Measurements from ENCODE around the gene VTI1A.

DNA sequence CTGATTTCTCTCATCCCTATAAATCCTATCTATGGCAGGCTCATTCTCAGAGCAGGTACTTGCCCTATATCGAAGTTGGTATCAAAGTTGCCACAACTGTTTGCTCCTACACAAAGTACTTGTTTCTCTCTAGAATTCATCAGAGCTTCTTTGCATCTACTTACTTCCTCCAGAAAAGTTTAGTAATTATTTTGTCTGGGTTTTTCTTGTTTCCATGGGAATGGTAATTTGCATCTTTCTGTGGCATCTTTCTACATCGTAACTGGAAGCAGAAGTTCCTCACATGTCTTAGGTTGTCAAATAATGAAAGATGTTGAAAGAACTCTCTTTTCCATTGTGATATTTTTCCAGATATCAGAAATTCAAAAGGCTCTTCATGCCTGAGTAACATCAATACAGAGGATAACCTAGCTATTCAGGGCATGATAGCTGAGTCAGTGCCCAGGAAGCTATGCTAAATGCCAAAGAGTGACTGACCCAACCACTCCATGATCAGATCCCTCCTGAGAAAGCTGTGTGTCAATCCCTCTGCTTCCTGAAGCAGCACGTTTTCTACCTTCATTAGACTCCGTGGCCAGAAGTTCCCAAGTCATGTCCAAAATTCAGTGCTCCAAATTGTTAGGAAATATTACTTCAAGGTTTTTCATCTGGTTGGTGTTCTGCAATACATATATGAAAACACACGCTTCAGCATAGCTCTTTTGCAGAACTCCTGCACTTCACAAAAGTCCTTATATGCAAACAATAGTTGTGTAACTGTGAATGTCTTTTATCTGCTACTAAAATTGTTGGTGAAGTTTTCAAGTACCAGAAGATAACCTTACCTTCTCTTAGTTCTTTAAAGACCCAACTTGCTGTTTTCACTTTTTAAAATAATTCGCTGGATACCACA lies 216.5 kb downstream of the VTI1A start:
- no peak for TF ChIP-seq POLR2A (IDR thresholded peaks at IDR 0.05; ENCODE audit: low read depth, low read length)
- TF ChIP-seq TAF1 (IDR thresholded peaks at IDR 0.05; ENCODE audit: borderline replicate concordance, low read depth, low read length), result no peak
- TF ChIP-seq POLR2AphosphoS5 (IDR thresholded peaks at IDR 0.05; ENCODE audit: low read depth, low read length), result no peak

Data from GM12892 (cell line).